ENCODE measurements around the gene BICD2. TPM values are rescaled to one million over a fixed set of nuclear protein-coding genes. Genes with fewer than 3 reads are reported as not detected.

The BICD2 gene
- total and polyA plus RNA-seq, 2 of the 8 experiments (the other 6 are each of a cell fraction or from before 2014, with no cell fraction given): 6.6 to 22.8 TPM

GRCh38 chr9:92736563-92737215, 27.9 kb downstream of the BICD2 start (continued):
- TF ChIP-seq GABPA (IDR thresholded peaks at IDR 0.05; ENCODE audit: borderline replicate concordance, insufficient read depth, low read length) (no peak), SP2 (IDR thresholded peaks at IDR 0.05; ENCODE audit: low read length) (no peak), BACH1 (IDR thresholded peaks at IDR 0.05; ENCODE audit: low read length) (no peak), EP300 (IDR thresholded peaks at IDR 0.05; ENCODE audit: borderline replicate concordance in 1 of 2, low read depth in 2 of 2, low read length in 2 of 2) (no peak), KDM1A (IDR thresholded peaks at IDR 0.05; ENCODE audit: borderline replicate concordance, low read length) (no peak), EZH2 (IDR thresholded peaks at IDR 0.05; ENCODE audit: low read depth, low read length, severe bottlenecking) (no peak)

All from H1 (cell line).